GM23338 (cell line): ENCODE data around the gene MUC16. TPM values are rescaled to one million over a fixed set of nuclear protein-coding genes. Genes with fewer than 3 reads are reported as not detected.

Experiments used
- ATAC-seq: fragments of 200-7000 bp; cut with Tn5 transposase; 3 replicates; pipeline ENCODE4 v1.9.1; 2020
- DNase-seq: peaks from one replicate; pipeline ENCODE4 v3.0.0-alpha.2; 2015; ENCODE audit warnings: low spot score
- H2AFZ ChIP-seq: fragments of 200-600 bp; sonication (generic); 2 replicates; pipeline ENCODE4 v1.8.0; 2016; ENCODE audit warnings: antibody characterized with exemption, mild to moderate bottlenecking, moderate library complexity
- H3F3A ChIP-seq: fragments of 200-600 bp; sonication (generic); replicated peaks from 2 replicates; pipeline ENCODE4 v1.8.0; 2017; ENCODE audit warnings: antibody characterized with exemption, mixed run types, low read depth
- H3K27ac ChIP-seq: fragments of 200-600 bp; sonication (generic); 2 replicates; pipeline ENCODE4 v1.6.1; 2016; ENCODE audit warnings: low read depth
- H3K27me3 ChIP-seq: fragments of 200-600 bp; sonication (generic); 2 replicates; pipeline ENCODE4 v1.8.0; 2016; ENCODE audit warnings: mild to moderate bottlenecking, mixed run types, moderate library complexity; ENCODE audit not compliant: insufficient read depth
- H3K36me3 ChIP-seq: fragments of 200-600 bp; sonication (generic); 2 replicates; pipeline ENCODE4 v1.8.0; 2016; ENCODE audit warnings: mild to moderate bottlenecking; ENCODE audit not compliant: insufficient read depth
- H3K4me1 ChIP-seq: fragments of 200-600 bp; sonication (generic); 2 replicates; pipeline ENCODE4 v1.8.0; 2016; ENCODE audit warnings: mild to moderate bottlenecking, moderate library complexity; ENCODE audit not compliant: insufficient read depth
- H3K4me2 ChIP-seq: fragments of 200-600 bp; sonication (generic); 2 replicates; pipeline ENCODE4 v1.7.1; 2017; ENCODE audit warnings: mixed run types
- H3K4me3 ChIP-seq: fragments of 200-600 bp; sonication (generic); 2 replicates; pipeline ENCODE4 v1.6.1; 2016; ENCODE audit warnings: mixed run types
- H3K79me2 ChIP-seq: fragments of 200-600 bp; sonication (generic); replicated peaks from 2 replicates; pipeline ENCODE4 v1.8.0; 2017; ENCODE audit warnings: mild to moderate bottlenecking; ENCODE audit not compliant: insufficient read depth
- H3K9me2 ChIP-seq: fragments of 200-600 bp; sonication (generic); 2 replicates; pipeline ENCODE4 v1.8.0; 2017; ENCODE audit not compliant: insufficient read depth
- H4K20me1 ChIP-seq: fragments of 200-600 bp; sonication (generic); replicated peaks from 2 replicates; pipeline ENCODE4 v1.8.0; 2017; ENCODE audit warnings: mild to moderate bottlenecking; ENCODE audit not compliant: insufficient read depth
- H3K27ac Mint-ChIP-seq: 2 replicates; pipeline ENCODE4 v1.8.0; 2020; ENCODE audit warnings: inconsistent platforms, mild to moderate bottlenecking, moderate library complexity, mixed read lengths
- H3K27me3 Mint-ChIP-seq: 3 replicates; pipeline ENCODE4 v1.8.0; 2022; ENCODE audit warnings: low read depth, mild to moderate bottlenecking, moderate library complexity, mixed read lengths, inconsistent platforms; ENCODE audit not compliant: insufficient read depth, poor library complexity
- H3K36me3 Mint-ChIP-seq: 3 replicates; pipeline ENCODE4 v1.8.0; 2021; ENCODE audit warnings: low read depth, mild to moderate bottlenecking, inconsistent platforms, moderate library complexity, mixed read lengths
- H3K4me1 Mint-ChIP-seq: 3 replicates; pipeline ENCODE4 v1.8.0; 2020; ENCODE audit warnings: mild to moderate bottlenecking, inconsistent platforms, mixed read lengths
- H3K4me3 Mint-ChIP-seq: 3 replicates; pipeline ENCODE4 v1.8.0; 2021; ENCODE audit warnings: moderate library complexity, mild to moderate bottlenecking, inconsistent platforms, mixed read lengths
- H3K9me3 Mint-ChIP-seq: 3 replicates; pipeline ENCODE4 v1.8.0; 2020; ENCODE audit warnings: moderate library complexity, mild to moderate bottlenecking, inconsistent platforms, mixed read lengths
- CREB1 ChIP-seq: fragments of 250-450 bp; sonication (Bioruptor Pico); IDR thresholded peaks from 2 replicates; pipeline ENCODE4 v1.5.0; 2020; ENCODE audit warnings: low read depth, mild to moderate bottlenecking, moderate library complexity
- EZH2 ChIP-seq: fragments of 200-600 bp; sonication (generic); IDR thresholded peaks from one replicate; pipeline ENCODE4 v1.8.0; 2017; ENCODE audit warnings: antibody characterized with exemption, mild to moderate bottlenecking, low read depth; ENCODE audit not compliant: unreplicated experiment
- EZH2phosphoT487 ChIP-seq: fragments of 200-600 bp; sonication (generic); IDR thresholded peaks from one replicate; pipeline ENCODE4 v1.8.1; 2018; ENCODE audit warnings: antibody characterized with exemption; ENCODE audit not compliant: unreplicated experiment
- POLR2AphosphoS5 ChIP-seq: IDR thresholded peaks from 2 replicates; pipeline ENCODE4 v1.6.1; 2016; ENCODE audit warnings: antibody characterized with exemption, low read depth
- STAT1 ChIP-seq: IDR thresholded peaks from one replicate; pipeline ENCODE4 v1.6.1; 2016; ENCODE audit warnings: antibody characterized with exemption; ENCODE audit not compliant: unreplicated experiment
- ZNF114 ChIP-seq: fragments of 250-450 bp; sonication (Bioruptor Pico); IDR thresholded peaks from 2 replicates; pipeline ENCODE4 v1.5.0; 2020; ENCODE audit warnings: mild to moderate bottlenecking, moderate library complexity
- ZNF331 ChIP-seq: fragments of 250-450 bp; sonication (Bioruptor Pico); IDR thresholded peaks from 2 replicates; pipeline ENCODE4 v1.5.0; 2020; ENCODE audit warnings: low read depth, mild to moderate bottlenecking, moderate library complexity
- polyA plus RNA-seq: library from polyadenylated mRNA; unstranded; fragments of >200 nt; fragmentation: Nextera tagmentation; extraction: Ambion mirVana; gene quantifications from 2 replicates; pipeline ENCODE4 v1.2.1, GENCODE V29; 2016
- total RNA-seq: library from RNA; depleted of rRNA; stranded (reverse); fragments of >200 nt; shearing (Covaris generic); gene quantifications from 2 replicates; pipeline ENCODE4 v1.2.3, GENCODE V29; 2014
- TF ChIP-seq, protein P1 (sequence below), 2 experiments: fragments of 200-600 bp in 1 of 2; sonication (generic) in 1 of 2; conservative IDR thresholded peaks; 2 replicates each; pipeline versions ENCODE4 v1.5.1 to v1.6.1; 2016 to 2017; ENCODE audit warnings: antibody characterized with exemption in 2 of 2, low read depth in 2 of 2, mild to moderate bottlenecking in 2 of 2, moderate library complexity in 1 of 2
- TF ChIP-seq, protein P2 (sequence below): IDR thresholded peaks from one replicate; pipeline ENCODE4 v1.6.1; 2018; ENCODE audit warnings: antibody characterized with exemption; ENCODE audit not compliant: unreplicated experiment
- TF ChIP-seq, protein P3 (sequence below): fragments of 250-450 bp; sonication (Bioruptor Pico); IDR thresholded peaks from 2 replicates; pipeline ENCODE4 v1.5.0; 2020; ENCODE audit warnings: mild to moderate bottlenecking, moderate library complexity

MUC16 gene
- total and polyA plus RNA-seq, 2 experiments from 2014 or later = 0.06 to 0.42 TPM

DNA sequence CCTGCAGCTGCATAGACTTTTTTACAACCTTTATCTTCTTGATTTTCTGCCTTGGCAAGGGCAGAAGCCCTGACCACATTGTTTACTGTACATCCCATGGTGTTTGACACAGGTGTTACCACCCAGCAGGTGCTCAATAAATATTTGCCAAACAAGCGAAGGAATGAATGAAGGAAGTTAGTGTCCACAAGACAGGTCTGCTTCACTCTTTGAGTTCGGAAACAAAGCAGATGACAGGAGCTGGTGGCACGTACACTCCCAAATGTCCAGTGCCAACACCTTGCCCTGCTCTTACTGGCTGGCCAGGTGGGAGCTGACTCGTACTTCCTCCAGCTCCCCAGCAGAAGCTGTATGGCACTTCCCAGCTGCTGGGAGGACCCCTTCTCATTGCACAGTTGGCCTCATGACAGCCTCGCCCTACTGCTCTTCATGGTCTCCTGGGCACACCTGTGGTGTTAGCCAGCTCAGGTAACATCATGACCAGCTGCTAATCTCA is 22.0 kb upstream of the MUC16 start (continued):
- no peak for TF ChIP-seq CREB1 (CRISPR knock-in tag)
- no peak for TF ChIP-seq STAT1
- TF ChIP-seq ZNF331 = no peak
- TF ChIP-seq, protein P1, sequence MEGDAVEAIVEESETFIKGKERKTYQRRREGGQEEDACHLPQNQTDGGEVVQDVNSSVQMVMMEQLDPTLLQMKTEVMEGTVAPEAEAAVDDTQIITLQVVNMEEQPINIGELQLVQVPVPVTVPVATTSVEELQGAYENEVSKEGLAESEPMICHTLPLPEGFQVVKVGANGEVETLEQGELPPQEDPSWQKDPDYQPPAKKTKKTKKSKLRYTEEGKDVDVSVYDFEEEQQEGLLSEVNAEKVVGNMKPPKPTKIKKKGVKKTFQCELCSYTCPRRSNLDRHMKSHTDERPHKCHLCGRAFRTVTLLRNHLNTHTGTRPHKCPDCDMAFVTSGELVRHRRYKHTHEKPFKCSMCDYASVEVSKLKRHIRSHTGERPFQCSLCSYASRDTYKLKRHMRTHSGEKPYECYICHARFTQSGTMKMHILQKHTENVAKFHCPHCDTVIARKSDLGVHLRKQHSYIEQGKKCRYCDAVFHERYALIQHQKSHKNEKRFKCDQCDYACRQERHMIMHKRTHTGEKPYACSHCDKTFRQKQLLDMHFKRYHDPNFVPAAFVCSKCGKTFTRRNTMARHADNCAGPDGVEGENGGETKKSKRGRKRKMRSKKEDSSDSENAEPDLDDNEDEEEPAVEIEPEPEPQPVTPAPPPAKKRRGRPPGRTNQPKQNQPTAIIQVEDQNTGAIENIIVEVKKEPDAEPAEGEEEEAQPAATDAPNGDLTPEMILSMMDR (conservative IDR thresholded peaks at IDR 0.05; ENCODE audit: low read depth in 2 of 2) = no peak

DNA sequence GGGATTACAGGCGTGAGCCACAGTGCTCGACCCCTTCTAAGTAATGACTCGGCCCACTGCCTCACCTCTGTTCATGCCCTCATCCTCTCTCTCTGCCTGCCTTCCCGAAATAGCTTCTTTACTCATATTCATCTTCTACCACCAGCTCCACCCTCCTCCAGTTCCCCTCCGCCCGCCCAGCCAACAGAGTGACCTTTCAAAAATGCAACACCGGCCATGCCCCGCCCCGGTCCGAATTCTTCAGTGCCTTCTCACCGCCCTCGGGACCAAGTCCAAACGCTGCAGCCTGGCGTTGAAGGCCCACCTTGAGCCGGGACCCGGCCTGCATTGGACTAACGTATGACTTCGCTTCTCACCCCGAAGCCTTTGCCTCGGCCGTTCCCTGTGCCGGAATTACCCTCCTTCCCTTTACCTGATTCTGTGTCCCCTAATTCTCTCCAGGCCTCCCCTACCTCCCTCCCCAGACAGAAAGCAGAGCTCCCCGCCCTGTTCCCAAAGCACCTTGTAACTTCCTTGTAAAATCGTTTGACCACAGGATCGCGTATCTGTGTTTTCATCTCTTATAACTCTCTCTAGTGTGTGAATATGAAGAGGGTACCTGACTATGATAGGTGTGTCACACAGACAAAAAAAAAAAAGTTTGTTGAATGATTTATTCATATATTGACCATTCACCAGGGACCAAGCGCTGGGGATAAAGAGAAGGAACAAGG is 8.1 kb upstream of the MUC16 start:
- Mint-ChIP-seq H3K36me3 (peaks cover 51% of the 10 kb centered on the region), H3K4me1 (no peaks in the 10 kb centered on the region), H3K27ac (no peak overlapping the region), H3K27me3 (no peaks in the 10 kb centered on the region), H3K4me3 (no peak overlapping the region), H3K9me3 (peaks cover 98% of the 10 kb centered on the region)
- Histone ChIP-seq H3K4me2 (no peak overlapping the region), H3F3A (no peaks in the 10 kb centered on the region), H3K36me3 (no peaks in the 10 kb centered on the region), H3K79me2 (no peaks in the 10 kb centered on the region), H4K20me1 (no peaks in the 10 kb centered on the region), H3K9me2 (no peaks in the 10 kb centered on the region), H2AFZ (no peak overlapping the region; the same call in 1 of the 2 replicates), H3K27me3 (no peaks in the 10 kb centered on the region), H3K27ac (no peak overlapping the region), H3K4me3 (no peak overlapping the region), H3K4me1 (no peaks in the 10 kb centered on the region)
- DNase-seq (no peak), ATAC-seq (no peak)
- TF ChIP-seq, protein P2, sequence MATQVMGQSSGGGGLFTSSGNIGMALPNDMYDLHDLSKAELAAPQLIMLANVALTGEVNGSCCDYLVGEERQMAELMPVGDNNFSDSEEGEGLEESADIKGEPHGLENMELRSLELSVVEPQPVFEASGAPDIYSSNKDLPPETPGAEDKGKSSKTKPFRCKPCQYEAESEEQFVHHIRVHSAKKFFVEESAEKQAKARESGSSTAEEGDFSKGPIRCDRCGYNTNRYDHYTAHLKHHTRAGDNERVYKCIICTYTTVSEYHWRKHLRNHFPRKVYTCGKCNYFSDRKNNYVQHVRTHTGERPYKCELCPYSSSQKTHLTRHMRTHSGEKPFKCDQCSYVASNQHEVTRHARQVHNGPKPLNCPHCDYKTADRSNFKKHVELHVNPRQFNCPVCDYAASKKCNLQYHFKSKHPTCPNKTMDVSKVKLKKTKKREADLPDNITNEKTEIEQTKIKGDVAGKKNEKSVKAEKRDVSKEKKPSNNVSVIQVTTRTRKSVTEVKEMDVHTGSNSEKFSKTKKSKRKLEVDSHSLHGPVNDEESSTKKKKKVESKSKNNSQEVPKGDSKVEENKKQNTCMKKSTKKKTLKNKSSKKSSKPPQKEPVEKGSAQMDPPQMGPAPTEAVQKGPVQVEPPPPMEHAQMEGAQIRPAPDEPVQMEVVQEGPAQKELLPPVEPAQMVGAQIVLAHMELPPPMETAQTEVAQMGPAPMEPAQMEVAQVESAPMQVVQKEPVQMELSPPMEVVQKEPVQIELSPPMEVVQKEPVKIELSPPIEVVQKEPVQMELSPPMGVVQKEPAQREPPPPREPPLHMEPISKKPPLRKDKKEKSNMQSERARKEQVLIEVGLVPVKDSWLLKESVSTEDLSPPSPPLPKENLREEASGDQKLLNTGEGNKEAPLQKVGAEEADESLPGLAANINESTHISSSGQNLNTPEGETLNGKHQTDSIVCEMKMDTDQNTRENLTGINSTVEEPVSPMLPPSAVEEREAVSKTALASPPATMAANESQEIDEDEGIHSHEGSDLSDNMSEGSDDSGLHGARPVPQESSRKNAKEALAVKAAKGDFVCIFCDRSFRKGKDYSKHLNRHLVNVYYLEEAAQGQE = no peak
- no peak for TF ChIP-seq EZH2
- TF ChIP-seq, protein P3, sequence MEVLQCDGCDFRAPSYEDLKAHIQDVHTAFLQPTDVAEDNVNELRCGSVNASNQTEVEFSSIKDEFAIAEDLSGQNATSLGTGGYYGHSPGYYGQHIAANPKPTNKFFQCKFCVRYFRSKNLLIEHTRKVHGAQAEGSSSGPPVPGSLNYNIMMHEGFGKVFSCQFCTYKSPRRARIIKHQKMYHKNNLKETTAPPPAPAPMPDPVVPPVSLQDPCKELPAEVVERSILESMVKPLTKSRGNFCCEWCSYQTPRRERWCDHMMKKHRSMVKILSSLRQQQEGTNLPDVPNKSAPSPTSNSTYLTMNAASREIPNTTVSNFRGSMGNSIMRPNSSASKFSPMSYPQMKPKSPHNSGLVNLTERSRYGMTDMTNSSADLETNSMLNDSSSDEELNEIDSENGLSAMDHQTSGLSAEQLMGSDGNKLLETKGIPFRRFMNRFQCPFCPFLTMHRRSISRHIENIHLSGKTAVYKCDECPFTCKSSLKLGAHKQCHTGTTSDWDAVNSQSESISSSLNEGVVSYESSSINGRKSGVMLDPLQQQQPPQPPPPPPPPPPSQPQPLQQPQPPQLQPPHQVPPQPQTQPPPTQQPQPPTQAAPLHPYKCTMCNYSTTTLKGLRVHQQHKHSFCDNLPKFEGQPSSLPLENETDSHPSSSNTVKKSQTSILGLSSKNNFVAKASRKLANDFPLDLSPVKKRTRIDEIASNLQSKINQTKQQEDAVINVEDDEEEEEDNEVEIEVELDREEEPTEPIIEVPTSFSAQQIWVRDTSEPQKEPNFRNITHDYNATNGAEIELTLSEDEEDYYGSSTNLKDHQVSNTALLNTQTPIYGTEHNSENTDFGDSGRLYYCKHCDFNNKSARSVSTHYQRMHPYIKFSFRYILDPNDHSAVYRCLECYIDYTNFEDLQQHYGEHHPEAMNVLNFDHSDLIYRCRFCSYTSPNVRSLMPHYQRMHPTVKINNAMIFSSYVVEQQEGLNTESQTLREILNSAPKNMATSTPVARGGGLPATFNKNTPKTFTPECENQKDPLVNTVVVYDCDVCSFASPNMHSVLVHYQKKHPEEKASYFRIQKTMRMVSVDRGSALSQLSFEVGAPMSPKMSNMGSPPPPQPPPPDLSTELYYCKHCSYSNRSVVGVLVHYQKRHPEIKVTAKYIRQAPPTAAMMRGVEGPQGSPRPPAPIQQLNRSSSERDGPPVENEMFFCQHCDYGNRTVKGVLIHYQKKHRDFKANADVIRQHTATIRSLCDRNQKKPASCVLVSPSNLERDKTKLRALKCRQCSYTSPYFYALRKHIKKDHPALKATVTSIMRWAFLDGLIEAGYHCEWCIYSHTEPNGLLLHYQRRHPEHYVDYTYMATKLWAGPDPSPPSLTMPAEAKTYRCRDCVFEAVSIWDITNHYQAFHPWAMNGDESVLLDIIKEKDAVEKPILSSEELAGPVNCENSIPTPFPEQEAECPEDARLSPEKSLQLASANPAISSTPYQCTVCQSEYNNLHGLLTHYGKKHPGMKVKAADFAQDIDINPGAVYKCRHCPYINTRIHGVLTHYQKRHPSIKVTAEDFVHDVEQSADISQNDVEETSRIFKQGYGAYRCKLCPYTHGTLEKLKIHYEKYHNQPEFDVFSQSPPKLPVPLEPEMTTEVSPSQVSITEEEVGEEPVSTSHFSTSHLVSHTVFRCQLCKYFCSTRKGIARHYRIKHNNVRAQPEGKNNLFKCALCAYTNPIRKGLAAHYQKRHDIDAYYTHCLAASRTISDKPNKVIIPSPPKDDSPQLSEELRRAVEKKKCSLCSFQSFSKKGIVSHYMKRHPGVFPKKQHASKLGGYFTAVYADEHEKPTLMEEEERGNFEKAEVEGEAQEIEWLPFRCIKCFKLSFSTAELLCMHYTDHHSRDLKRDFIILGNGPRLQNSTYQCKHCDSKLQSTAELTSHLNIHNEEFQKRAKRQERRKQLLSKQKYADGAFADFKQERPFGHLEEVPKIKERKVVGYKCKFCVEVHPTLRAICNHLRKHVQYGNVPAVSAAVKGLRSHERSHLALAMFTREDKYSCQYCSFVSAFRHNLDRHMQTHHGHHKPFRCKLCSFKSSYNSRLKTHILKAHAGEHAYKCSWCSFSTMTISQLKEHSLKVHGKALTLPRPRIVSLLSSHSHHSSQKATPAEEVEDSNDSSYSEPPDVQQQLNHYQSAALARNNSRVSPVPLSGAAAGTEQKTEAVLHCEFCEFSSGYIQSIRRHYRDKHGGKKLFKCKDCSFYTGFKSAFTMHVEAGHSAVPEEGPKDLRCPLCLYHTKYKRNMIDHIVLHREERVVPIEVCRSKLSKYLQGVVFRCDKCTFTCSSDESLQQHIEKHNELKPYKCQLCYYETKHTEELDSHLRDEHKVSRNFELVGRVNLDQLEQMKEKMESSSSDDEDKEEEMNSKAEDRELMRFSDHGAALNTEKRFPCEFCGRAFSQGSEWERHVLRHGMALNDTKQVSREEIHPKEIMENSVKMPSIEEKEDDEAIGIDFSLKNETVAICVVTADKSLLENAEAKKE (CRISPR knock-in tag) = no peak
- TF ChIP-seq EZH2phosphoT487 = no peak
- no peak for TF ChIP-seq CREB1 (CRISPR knock-in tag)
- TF ChIP-seq POLR2AphosphoS5 = no peak
- TF ChIP-seq, protein P1 (conservative IDR thresholded peaks at IDR 0.05; ENCODE audit: low read depth in 2 of 2) = no peak
- TF ChIP-seq STAT1 = no peak
- no peak for TF ChIP-seq ZNF114
